ENCODE results near the gene LRRIQ4. TPM values are rescaled to one million over a fixed set of nuclear protein-coding genes. Genes with fewer than 3 reads are reported as not detected.

The LRRIQ4 gene
- total RNA-seq, 8 experiments from 2014 or later, result 0.08 to 0.50 (median 0.38) TPM; not detected in 3

DNA sequence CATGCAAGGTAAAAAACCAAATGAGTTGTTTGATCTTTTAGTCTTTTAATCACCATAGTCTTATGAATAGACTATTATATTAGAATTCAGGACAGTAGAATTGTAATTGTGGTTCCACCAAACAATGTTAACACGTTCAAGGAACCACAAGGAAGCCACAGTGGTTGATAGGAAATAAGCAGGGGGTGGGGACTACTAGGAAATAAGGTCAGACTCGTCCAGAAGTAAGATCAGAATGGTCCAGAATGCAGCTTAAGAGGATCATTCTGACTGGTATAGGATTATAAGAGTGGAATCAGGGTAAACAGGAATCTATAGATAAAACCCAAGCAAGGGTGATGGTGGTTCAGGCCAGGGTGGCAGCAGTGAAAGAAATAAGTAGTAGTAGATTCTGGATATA is 31.9 kb upstream of the LRRIQ4 start:
- Histone ChIP-seq H3K4me1 (replicated peaks in 1 of 2) (peaks cover 0 to 5% of the 10 kb centered on the region in 2 donors), H3K4me3 (no peak overlapping the region), H3K27ac (no peak overlapping the region)
- no peak for ATAC-seq (replicated peaks in 6 of 8)
- 63 to 100% (median 80%) methylated on average over 1 to 2 of the region's 2 CpGs for WGBS, 10 experiments
- in situ Hi-C loops (cut with MboI; ENCODE audit: low pct_unique_long_range_greater_than_20kb in 2 of 9, low sequenced_read_pairs in 9 of 9, unreplicated experiment in 9 of 9), result loop anchor here in 1 of 9 experiments (25.0 kb wide), 1 partner anchor 182 kb away; the partner anchor contains the start of gene SEC62

DNA sequence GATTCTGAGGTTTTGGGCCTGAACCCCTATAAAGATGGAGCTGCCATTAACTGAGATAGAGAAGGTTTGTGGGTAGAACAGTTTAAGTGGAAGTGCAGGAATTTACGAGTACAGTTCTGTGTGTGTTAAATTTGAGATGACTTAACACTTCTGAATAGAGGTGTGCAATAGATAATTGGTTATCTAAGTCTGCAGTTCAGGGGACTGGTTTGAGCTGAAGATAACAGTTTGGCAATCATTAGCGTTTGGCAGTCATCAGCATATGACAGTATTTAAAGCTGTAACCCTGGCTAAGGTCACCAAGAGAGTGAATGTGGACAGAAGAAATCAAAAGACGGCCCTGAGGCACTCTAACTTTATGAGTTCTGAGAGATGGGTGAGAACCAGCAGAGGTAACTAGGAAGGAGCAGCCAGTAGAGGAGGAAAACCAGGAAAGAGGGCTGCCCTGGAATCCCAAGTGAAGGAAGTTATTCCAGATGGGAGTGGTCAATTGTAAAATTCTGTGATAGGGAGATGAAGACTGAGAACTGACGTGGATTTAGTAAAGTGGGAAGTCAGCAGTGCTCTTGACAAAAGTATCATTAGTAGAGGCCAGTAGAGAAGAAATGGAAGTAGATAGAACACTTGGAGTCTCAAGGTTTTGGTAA is 31.3 kb upstream of the LRRIQ4 start:
- no peak overlapping the region for H3K4me3 ChIP-seq
- 82 to 100% (median 90%) methylated on average over 2 to 4 of the region's 4 CpGs for WGBS, 10 experiments
- no peaks in the 10 kb centered on the region for H3K4me1 ChIP-seq (replicated peaks in 1 of 2)
- ATAC-seq (replicated peaks in 6 of 8), result no peak
- in situ Hi-C loops (cut with MboI; ENCODE audit: low pct_unique_long_range_greater_than_20kb in 2 of 9, low sequenced_read_pairs in 9 of 9, unreplicated experiment in 9 of 9), result loop anchor here in 1 of 9 experiments (25.0 kb wide), 1 partner anchor 181 kb away; the partner anchor contains the start of gene SEC62
- H3K27ac ChIP-seq, result no peak overlapping the region

DNA sequence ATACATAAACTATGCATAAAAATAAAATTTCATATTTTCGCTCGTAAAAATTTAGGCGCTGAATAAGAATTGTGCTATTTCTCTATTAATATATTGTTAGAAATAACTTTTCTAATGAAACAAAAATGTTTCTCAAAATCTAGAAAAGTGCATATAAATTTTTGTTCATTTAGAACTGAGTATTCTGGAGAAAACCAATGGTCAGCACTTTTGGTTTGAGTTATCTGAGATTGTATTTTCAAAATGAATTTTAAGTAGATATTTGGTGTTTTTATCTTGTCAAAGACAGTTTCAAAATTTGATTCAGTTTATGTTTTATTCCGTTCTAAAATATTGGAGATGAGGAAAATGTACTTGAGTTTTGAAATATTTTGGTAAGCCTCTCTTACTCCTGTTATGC is 25.6 kb upstream of the LRRIQ4 start:
- in situ Hi-C loops (cut with MboI; ENCODE audit: low pct_unique_long_range_greater_than_20kb in 2 of 9, low sequenced_read_pairs in 9 of 9, unreplicated experiment in 9 of 9), result loop anchor here in 1 of 9 experiments (25.0 kb wide), 1 partner anchor 175 kb away; the partner anchor contains the start of gene SEC62
- no peak for ATAC-seq (replicated peaks in 6 of 8)
- 94 to 100% (median 99%) methylated on average over 1 to 4 of the region's 4 CpGs for WGBS, 10 experiments
- Histone ChIP-seq H3K27ac (no peak overlapping the region), H3K4me3 (no peak overlapping the region), H3K4me1 (replicated peaks in 1 of 2) (no peaks in the 10 kb centered on the region)

DNA sequence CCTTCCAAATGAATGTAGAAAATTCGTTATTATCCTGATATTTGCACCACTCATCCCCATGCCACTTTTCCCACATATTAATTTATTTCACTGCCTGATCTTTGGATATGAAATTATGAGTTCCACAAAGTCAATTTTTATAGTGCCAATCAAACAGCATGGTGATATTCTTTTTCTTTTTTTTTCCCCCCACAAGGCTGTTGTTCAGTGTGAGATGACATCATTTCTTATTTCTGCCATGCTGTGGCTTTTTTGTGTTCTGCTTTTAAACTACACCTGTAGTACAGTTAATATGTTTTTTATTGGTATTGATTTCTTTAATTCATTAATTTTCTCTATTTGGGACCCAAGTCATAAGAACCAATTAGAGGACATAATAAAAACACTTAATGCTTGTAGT is 24.9 kb upstream of the LRRIQ4 start:
- H3K4me1 ChIP-seq (replicated peaks in 1 of 2), result no peaks in the 10 kb centered on the region
- H3K27ac ChIP-seq, result no peak overlapping the region
- WGBS, 10 experiments, result 70 to 100% (median 89%) methylated on average over 1 of the region's 1 CpG; no CpG with 5 or more reads in 2 of the 10 experiments
- no peak for ATAC-seq (replicated peaks in 6 of 8)
- in situ Hi-C loops (cut with MboI; ENCODE audit: low pct_unique_long_range_greater_than_20kb in 2 of 9, low sequenced_read_pairs in 9 of 9, unreplicated experiment in 9 of 9), result loop anchor here in 1 of 9 experiments (25.0 kb wide), 1 partner anchor 175 kb away; the partner anchor contains the start of gene SEC62
- H3K4me3 ChIP-seq, result no peak overlapping the region

DNA sequence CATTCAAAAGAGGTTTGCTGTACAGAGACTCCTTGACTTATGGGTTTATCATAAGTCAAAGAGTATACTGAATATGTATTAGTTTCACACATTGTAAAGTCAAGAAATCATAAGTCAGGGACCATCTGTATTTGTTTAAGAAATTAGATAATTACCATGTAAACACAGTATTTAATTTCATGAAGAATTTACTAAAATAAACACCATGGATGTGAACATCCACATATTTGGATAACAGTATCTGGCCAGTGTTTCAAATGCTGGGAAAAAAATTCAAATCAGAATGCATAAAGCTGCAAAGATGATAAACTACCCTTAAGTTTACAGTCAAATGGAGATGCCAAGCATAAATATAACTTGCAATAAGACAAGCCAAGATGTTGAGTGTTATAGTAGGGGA is 22.5 kb upstream of the LRRIQ4 start:
- Histone ChIP-seq H3K27ac (no peak overlapping the region), H3K4me1 (replicated peaks in 1 of 2) (no peaks in the 10 kb centered on the region), H3K4me3 (no peak overlapping the region)
- in situ Hi-C loops (cut with MboI; ENCODE audit: low pct_unique_long_range_greater_than_20kb in 2 of 9, low sequenced_read_pairs in 9 of 9, unreplicated experiment in 9 of 9), result loop anchor here in 1 of 9 experiments (25.0 kb wide), 1 partner anchor 172 kb away; the partner anchor contains the start of gene SEC62
- peak in 1 of 8 experiments; percentile 86 for ATAC-seq (replicated peaks in 6 of 8)

DNA sequence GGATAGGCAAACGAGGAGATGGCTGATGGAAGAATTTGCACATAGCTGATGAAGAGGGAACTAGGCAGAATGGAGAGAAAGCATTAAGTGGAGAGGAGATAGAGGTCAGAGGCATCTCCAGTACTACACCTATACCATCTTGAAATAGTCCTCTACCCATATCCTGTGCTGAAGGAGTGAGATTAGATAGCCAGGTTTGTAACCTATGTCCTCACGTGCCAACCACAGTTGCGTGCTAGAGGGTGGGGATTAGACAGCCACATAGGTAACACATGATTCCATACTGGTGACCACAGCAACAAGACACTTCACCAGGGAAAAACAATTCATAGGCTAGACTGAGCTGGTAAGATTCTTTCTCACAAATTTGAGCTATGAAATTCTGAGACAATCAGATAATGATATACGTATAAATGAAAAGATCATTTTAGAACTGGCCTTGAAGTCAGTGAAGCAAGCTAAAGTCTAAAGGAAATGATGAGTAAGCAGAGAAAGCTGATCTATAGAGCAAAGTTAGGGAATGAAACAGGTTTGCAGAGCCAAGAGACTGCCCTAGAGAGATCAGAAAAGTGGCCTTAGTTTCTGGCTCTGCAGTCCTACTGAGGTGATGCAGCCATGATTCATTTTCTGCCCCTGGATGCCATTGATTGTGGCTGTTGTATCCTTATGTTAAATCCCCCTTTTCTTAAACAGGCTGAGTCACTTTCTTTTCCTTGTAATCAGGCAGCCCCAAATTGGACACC is 21.8 kb upstream of the LRRIQ4 start:
- no peak overlapping the region for H3K4me3 ChIP-seq
- ATAC-seq (replicated peaks in 6 of 8), result peak in 1 of 8 experiments; percentile 31
- in situ Hi-C loops (cut with MboI; ENCODE audit: low pct_unique_long_range_greater_than_20kb in 2 of 9, low sequenced_read_pairs in 9 of 9, unreplicated experiment in 9 of 9), result loop anchor here in 1 of 9 experiments (25.0 kb wide), 1 partner anchor 171 kb away; the partner anchor contains the start of gene SEC62
- WGBS, 10 experiments, result 50 to 100% (median 94%) methylated on average over 1 to 4 of the region's 4 CpGs; no CpG with 5 or more reads in 3 of the 10 experiments
- no peak overlapping the region for H3K27ac ChIP-seq
- no peaks in the 10 kb centered on the region for H3K4me1 ChIP-seq (replicated peaks in 1 of 2)

DNA sequence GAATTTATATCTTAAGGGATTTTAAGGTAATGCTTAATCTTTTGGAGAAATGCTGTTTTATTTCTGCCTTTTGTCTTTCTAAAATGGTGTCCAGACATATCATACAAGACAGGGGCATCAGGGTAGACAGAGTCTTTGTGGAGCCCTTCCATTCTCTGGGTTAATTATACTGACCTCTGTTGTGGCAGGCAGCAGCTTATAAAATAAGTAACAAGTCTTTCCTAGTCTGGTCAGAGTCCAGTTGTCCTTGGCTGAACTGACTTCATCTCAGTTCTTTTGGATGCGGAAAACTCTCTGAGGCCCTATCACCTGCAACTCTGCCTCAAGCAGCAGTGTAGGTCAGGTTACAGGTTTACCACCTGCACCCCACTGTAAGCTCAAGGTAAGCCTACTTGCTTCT is 20.3 kb upstream of the LRRIQ4 start:
- Histone ChIP-seq H3K27ac (no peak overlapping the region), H3K4me1 (replicated peaks in 1 of 2) (no peaks in the 10 kb centered on the region), H3K4me3 (no peak overlapping the region)
- in situ Hi-C loops (cut with MboI; ENCODE audit: low pct_unique_long_range_greater_than_20kb in 2 of 9, low sequenced_read_pairs in 9 of 9, unreplicated experiment in 9 of 9), result loop anchor here in 1 of 9 experiments (25.0 kb wide), 1 partner anchor 170 kb away; the partner anchor contains the start of gene SEC62
- no peak for ATAC-seq (replicated peaks in 6 of 8)
- 80 to 100% (median 100%) methylated on average over 1 of the region's 1 CpG; no CpG with 5 or more reads in 3 of the 10 experiments for WGBS, 10 experiments

DNA sequence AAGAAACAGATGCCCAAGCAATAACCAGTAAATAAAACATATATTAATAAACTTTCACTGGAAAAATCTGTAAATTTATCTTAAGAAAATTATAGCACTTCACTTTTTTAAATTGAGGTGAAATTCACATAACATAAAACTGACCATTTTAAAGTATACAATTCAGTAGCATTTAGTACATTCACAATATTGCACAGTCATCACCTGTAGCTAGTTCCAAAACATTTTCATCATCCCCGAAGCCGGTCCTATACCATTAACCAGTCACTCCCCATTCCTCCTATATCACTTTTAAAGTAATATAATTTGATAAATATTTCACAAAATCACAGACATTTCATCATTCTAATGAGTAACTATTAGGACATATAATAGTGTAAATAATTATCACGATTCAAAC is 8.0 kb upstream of the LRRIQ4 start:
- Histone ChIP-seq H3K4me1 (replicated peaks in 1 of 2) (no peaks in the 10 kb centered on the region), H3K4me3 (no peak overlapping the region), H3K27ac (no peak overlapping the region)
- ATAC-seq (replicated peaks in 6 of 8), result no peak
- WGBS, 10 experiments, result 88 to 100% (median 100%) methylated on average over 1 to 3 of the region's 3 CpGs; no CpG with 5 or more reads in 2 of the 10 experiments
- in situ Hi-C loops (cut with MboI; ENCODE audit: low pct_unique_long_range_greater_than_20kb in 2 of 9, low sequenced_read_pairs in 9 of 9, unreplicated experiment in 9 of 9), result no loop called here

DNA sequence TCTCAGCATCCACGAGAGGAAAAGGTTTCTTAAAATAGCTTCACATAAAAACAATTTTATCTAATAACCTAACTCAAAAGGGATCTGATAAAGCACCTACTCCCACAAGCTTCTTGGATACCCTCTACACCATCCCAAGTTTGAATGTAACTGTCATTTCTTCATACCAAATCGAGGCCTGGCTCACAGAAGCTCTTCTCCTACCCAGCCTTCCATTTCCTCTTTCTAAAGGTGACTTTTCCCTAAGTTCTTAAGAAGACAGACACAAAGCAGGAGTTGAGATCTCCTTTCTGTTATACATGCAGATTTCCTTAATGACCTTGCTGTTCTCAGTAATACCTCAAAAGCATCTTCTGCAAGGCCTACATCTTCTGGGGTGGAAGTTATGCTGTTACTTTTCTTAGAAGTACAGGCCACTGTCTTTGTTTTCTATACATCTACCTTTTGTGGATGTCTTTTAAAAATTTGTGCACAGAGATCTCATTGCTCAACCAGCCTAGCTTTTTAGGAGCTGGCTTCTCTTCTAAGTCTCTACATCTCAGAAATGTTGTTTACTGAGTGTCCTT is 3.4 kb upstream of the LRRIQ4 start:
- in situ Hi-C loops (cut with MboI; ENCODE audit: low pct_unique_long_range_greater_than_20kb in 2 of 9, low sequenced_read_pairs in 9 of 9, unreplicated experiment in 9 of 9), result no loop called here
- H3K27ac ChIP-seq, result no peak overlapping the region
- ATAC-seq (replicated peaks in 6 of 8), result no peak
- H3K4me1 ChIP-seq (replicated peaks in 1 of 2), result no peaks in the 10 kb centered on the region
- no peak overlapping the region for H3K4me3 ChIP-seq
- WGBS, 10 experiments, result 43 to 92% (median 65%) methylated on average over 1 to 2 of the region's 2 CpGs; no CpG with 5 or more reads in 3 of the 10 experiments

DNA sequence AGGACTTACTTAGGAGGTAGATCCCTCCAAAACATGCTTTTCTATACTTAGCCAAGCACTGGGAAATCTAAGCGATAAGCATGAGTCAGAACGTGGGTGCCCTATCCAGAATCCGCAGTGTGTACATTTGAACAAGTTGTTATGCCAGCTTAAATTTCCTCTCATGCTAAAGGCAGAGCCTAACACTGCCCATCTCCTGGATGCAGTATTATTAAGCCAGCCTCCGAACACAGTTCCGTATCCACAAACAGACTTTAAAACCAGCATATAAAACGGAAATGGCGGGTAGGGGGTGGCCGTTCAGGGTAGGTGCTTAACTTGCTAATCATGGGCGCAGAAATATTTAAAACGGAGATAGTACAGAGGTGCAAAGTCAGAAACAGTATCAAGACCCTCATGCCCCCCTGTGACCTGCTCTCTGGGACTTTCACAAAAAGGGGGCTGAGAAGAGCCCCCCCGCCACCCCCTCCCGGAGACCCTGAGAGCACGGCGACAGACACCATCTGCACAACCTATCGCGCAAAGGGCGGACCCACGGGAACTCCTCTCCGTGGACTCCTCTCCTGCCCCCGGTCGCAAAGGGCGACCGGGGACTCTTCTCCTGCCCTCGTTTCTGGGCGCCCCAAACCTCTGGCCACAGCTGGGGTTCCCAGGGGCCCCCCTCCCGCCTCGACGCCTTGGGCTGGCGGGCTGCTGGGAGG is 889 bp upstream of the LRRIQ4 start:
- in situ Hi-C loops (cut with MboI; ENCODE audit: low pct_unique_long_range_greater_than_20kb in 2 of 9, low sequenced_read_pairs in 9 of 9, unreplicated experiment in 9 of 9), result no loop called here
- Histone ChIP-seq H3K4me3 (peak overlapping the region in 3 of 5 donors; percentile 27 to 36 (median 33)), H3K27ac (no peak overlapping the region), H3K4me1 (replicated peaks in 1 of 2) (no peaks in the 10 kb centered on the region)
- 0 to 73% (median 18%) methylated on average over 2 to 8 of the region's 29 CpGs; no CpG with 5 or more reads in 4 of the 10 experiments for WGBS, 10 experiments
- ATAC-seq (replicated peaks in 6 of 8), result peak in 7 of 8 experiments; percentile 32 to 53 (median 40)

DNA sequence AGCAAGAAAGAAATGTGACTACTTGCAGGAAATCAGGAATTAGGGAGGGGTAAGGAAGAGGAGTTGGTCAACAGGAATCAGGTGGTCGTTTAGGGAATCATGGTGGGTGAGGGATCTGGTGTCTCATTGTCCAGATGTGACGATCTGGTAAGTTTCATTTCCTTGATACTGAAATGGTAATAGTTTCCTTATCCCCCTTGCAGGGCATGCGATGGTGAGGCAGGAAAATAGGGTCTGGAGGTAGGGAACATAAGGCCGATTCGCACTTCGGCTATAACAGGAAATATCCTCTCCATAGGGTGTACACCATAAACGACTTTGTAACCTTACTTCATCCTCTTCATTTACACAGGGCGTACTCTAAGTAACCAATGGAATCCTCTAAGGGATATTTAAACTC is 608 bp downstream of the LRRIQ4 start:
- no peak for ATAC-seq (replicated peaks in 6 of 8)
- in situ Hi-C loops (cut with MboI; ENCODE audit: low pct_unique_long_range_greater_than_20kb in 2 of 9, low sequenced_read_pairs in 9 of 9, unreplicated experiment in 9 of 9), result no loop called here
- 6 to 100% (median 74%) methylated on average over 1 to 8 of the region's 8 CpGs; no CpG with 5 or more reads in 2 of the 10 experiments for WGBS, 10 experiments

DNA sequence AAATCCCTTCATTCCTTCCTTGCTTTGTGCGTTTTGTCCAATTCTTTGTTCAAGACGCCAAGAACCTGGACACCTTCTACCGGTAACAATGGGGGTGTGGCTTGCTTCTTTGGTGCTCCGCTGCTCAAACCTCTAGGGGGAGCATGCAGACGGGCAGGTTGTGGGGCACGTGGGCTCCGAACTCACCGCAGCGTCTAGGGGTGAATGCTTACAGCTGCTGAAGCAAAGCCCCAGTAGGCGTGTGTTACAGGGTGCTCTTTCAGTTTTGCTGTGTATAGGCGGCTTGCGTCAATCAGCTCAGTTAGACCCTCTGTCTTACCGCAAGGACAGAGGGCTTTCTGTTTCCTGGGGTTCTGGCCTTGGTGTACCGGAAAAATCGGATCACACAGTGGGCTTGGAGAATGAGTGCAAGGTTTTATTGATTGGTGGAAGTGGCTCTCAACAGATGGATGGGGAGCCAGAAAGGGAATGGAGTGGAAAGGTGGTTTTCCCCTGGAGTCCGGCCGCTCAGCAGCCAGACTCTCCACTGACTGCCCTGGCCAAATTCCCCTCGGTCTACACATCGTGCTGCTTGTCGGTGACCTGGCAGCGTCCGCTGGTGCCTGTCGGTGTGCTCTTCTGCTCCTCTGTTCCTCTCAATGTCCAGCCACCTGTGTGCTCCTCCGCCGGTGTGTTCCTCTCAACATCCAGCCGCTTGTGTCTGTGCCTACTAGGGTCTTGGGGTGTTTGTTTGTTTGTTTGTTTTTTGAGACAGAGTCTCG is 1.3 kb downstream of the LRRIQ4 start:
- WGBS, 10 experiments, result 0 to 100% (median 84%) methylated on average over 1 to 11 of the region's 27 CpGs; no CpG with 5 or more reads in 3 of the 10 experiments
- in situ Hi-C loops (cut with MboI; ENCODE audit: low pct_unique_long_range_greater_than_20kb in 2 of 9, low sequenced_read_pairs in 9 of 9, unreplicated experiment in 9 of 9), result no loop called here
- Histone ChIP-seq H3K4me1 (replicated peaks in 1 of 2) (no peaks in the 10 kb centered on the region), H3K4me3 (no peak overlapping the region), H3K27ac (no peak overlapping the region)
- ATAC-seq (replicated peaks in 6 of 8), result no peak

More for the DNA sequence above, 608 bp downstream of the LRRIQ4 start:
- Histone ChIP-seq H3K27ac (no peak overlapping the region), H3K4me1 (replicated peaks in 1 of 2) (no peaks in the 10 kb centered on the region), H3K4me3 (no peak overlapping the region)

Measured in motor neuron (in vitro differentiated cells).